Measurements from ENCODE around the gene CTNNBL1.

GRCh38 chr20:37896932-37897548, 203.2 kb downstream of the CTNNBL1 start:
- TF ChIP-seq POLR2A (IDR thresholded peaks at IDR 0.05), result no peak
- no peak for TF ChIP-seq CTCF (IDR thresholded peaks at IDR 0.05)
- TF ChIP-seq POLR2AphosphoS5 (IDR thresholded peaks at IDR 0.05), result no peak
- TF ChIP-seq EP300 (IDR thresholded peaks at IDR 0.05), result no peak

Measured in stomach (tissue), 4 donors.